Measurements from ENCODE around the gene LMO1. TPM values are rescaled to one million over a fixed set of nuclear protein-coding genes. Genes with fewer than 3 reads are reported as not detected.
A peak's percentile ranks its signal among the peaks of the same experiment; 100 is the strongest.

LMO1 gene
- total and polyA plus RNA-seq, 8 donors: 0.65 TPM; not detected in 7

DNA sequence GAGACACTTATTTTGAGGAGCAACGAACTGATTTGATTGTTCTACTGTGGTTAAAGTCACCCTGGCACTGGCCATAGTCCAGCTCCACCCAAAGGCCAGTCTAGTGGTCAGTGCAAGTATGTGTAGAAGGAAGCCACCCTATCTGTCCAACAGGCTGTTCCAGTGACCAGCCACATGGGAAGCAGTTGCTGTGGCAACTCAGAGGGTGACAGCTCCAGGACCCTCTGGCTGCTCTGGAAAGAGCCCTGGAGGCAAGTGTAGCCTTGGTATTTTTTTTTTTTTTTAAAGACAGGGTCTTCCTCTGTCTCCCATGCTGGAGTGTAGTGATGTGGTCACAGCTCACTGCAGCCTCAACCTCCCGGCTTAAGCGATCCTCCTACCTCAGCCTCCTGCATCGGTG is 27.8 kb downstream of the LMO1 start:
- no peaks in the 10 kb centered on the region for H3K4me1 ChIP-seq
- no peak for DNase-seq
- H3K4me3 ChIP-seq: no peak overlapping the region
- H3K27ac ChIP-seq: no peak overlapping the region
- no peaks in the 10 kb centered on the region for H3K9me3 ChIP-seq
- intact Hi-C loops (cut with DNase I; ENCODE audit: low total_unique reads): no loop called here
- no peaks in the 10 kb centered on the region for H3K27me3 ChIP-seq
- 79 to 91% (median 84%) methylated on average over 4 of the region's 4 CpGs for WGBS, 5 donors
- H3K36me3 ChIP-seq: no peaks in the 10 kb centered on the region
- TF ChIP-seq, protein P1, sequence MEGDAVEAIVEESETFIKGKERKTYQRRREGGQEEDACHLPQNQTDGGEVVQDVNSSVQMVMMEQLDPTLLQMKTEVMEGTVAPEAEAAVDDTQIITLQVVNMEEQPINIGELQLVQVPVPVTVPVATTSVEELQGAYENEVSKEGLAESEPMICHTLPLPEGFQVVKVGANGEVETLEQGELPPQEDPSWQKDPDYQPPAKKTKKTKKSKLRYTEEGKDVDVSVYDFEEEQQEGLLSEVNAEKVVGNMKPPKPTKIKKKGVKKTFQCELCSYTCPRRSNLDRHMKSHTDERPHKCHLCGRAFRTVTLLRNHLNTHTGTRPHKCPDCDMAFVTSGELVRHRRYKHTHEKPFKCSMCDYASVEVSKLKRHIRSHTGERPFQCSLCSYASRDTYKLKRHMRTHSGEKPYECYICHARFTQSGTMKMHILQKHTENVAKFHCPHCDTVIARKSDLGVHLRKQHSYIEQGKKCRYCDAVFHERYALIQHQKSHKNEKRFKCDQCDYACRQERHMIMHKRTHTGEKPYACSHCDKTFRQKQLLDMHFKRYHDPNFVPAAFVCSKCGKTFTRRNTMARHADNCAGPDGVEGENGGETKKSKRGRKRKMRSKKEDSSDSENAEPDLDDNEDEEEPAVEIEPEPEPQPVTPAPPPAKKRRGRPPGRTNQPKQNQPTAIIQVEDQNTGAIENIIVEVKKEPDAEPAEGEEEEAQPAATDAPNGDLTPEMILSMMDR (IDR thresholded peaks at IDR 0.05): no peak
- TF ChIP-seq EP300 (IDR thresholded peaks at IDR 0.05) (no peak), POLR2A (IDR thresholded peaks at IDR 0.05) (no peak), POLR2AphosphoS5 (IDR thresholded peaks at IDR 0.05) (no peak)

DNA sequence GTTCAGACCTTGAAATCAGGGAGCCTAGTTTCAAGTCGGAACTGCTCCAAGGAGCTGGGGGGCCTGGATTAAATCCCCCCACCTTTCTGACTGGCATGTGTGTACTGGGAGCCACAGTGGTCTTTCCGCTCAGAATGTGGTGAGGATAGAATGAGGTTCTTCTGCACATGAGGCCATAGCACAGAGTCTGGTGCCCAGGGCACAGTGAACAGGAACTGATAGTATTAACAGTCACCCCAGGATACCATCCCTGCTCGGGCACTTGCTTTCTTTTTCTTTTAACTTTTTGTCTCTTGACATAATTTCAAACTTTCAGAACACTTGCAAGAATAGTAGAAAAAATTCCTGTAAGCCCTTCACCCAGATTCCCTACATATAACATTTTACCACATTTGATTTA is 28.8 kb downstream of the LMO1 start:
- H3K27ac ChIP-seq: peak overlapping the region in 1 of 5 donors; percentile 53
- no peak for DNase-seq
- H3K36me3 ChIP-seq: no peaks in the 10 kb centered on the region
- H3K27me3 ChIP-seq: no peaks in the 10 kb centered on the region
- 77 to 84% (median 80%) methylated on average over 3 of the region's 3 CpGs for WGBS, 5 donors
- H3K9me3 ChIP-seq: no peaks in the 10 kb centered on the region
- intact Hi-C loops (cut with DNase I; ENCODE audit: low total_unique reads): no loop called here
- TF ChIP-seq, protein P1 (IDR thresholded peaks at IDR 0.05): no peak
- peaks cover 0 to 1% (median 0%) of the 10 kb centered on the region in 4 donors for H3K4me1 ChIP-seq
- H3K4me3 ChIP-seq: no peak overlapping the region

DNA sequence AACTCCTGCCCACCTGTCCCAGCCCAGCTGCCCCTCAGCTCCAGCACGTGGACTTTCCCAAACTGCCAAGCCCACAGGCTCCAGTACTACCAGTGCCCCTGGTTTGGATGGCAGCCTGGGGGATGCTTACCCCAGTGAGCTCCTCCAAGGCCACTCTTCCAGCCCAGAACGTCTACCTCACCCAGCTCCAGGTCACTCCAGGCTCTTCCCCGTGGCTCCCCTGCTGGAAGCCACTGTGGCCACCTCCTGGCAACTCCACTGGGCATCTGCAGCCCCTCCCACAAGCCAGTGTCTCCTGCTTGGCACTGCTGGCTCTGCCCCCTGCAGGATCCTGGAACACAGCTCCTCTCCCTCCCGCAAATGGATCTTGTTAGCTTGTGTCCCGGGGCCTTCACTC is 29.3 kb downstream of the LMO1 start:
- Histone ChIP-seq H3K4me3 (no peak overlapping the region), H3K27me3 (no peaks in the 10 kb centered on the region), H3K36me3 (no peaks in the 10 kb centered on the region), H3K4me1 (peaks cover 0 to 6% (median 2%) of the 10 kb centered on the region in 4 donors), H3K27ac (peak overlapping the region in 1 of 5 donors; percentile 53), H3K9me3 (no peaks in the 10 kb centered on the region)
- WGBS, 5 donors: 53 to 62% (median 56%) methylated on average over 5 of the region's 5 CpGs
- no peak for TF ChIP-seq POLR2A (IDR thresholded peaks at IDR 0.05)
- no peak for TF ChIP-seq POLR2AphosphoS5 (IDR thresholded peaks at IDR 0.05)
- TF ChIP-seq EP300 (IDR thresholded peaks at IDR 0.05): no peak
- TF ChIP-seq, protein P1 (IDR thresholded peaks at IDR 0.05): no peak
- no peak for DNase-seq
- intact Hi-C loops (cut with DNase I; ENCODE audit: low total_unique reads): no loop called here

DNA sequence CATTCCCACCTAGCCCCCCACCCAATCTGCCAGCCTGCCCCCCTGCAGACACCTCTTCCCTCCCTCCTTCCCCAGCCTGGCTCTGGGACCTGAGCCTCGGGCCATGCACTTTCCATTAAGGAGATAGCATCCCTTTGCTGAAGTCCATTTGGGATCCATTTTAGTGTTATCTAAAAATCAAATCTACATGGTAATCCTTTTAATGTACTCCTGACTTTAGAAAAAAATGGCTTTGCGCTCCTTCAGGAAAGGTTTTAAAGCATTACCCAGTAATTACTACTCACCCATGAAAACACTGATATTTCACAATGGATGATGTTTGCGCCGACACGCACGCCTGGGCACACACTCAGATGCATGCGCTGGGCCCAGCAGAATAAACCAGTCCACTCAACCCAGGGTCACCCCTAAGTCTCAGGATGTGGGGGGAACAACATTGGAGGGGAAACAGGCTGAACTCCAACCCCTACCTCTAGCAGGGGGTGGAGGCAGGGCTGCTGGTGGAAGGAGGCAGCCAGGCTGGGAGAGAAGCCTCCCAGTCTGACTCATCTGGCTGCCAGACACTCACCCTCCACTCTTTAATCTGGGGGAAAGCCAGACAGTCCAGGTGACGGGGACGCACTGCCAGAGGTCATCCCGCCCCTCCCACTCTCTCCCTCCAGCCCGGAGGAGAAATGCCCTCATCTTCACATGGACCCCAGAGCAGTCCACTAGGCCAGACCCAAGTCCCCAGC is 29.8 kb downstream of the LMO1 start:
- Histone ChIP-seq H3K27ac (peak overlapping the region in 1 of 5 donors; percentile 53), H3K36me3 (no peaks in the 10 kb centered on the region), H3K9me3 (no peaks in the 10 kb centered on the region), H3K27me3 (no peaks in the 10 kb centered on the region), H3K4me3 (no peak overlapping the region), H3K4me1 (peaks cover 0 to 12% (median 8%) of the 10 kb centered on the region in 4 donors)
- TF ChIP-seq POLR2AphosphoS5 (IDR thresholded peaks at IDR 0.05) (no peak), EP300 (IDR thresholded peaks at IDR 0.05) (no peak), POLR2A (IDR thresholded peaks at IDR 0.05) (no peak)
- TF ChIP-seq, protein P1 (IDR thresholded peaks at IDR 0.05): no peak
- WGBS, 5 donors: 76 to 80% (median 79%) methylated on average over 11 of the region's 11 CpGs
- intact Hi-C loops (cut with DNase I; ENCODE audit: low total_unique reads): no loop called here
- DNase-seq: no peak
